Measurements from ENCODE around the gene POLD1.
A peak's percentile ranks its signal among the peaks of the same experiment; 100 is the strongest.
"Not testable (repeated sequence)": the region's sequence is repeated elsewhere in the genome, so short reads cannot be mapped to it uniquely, and the experiment has no call there.

The POLD1 gene

DNA sequence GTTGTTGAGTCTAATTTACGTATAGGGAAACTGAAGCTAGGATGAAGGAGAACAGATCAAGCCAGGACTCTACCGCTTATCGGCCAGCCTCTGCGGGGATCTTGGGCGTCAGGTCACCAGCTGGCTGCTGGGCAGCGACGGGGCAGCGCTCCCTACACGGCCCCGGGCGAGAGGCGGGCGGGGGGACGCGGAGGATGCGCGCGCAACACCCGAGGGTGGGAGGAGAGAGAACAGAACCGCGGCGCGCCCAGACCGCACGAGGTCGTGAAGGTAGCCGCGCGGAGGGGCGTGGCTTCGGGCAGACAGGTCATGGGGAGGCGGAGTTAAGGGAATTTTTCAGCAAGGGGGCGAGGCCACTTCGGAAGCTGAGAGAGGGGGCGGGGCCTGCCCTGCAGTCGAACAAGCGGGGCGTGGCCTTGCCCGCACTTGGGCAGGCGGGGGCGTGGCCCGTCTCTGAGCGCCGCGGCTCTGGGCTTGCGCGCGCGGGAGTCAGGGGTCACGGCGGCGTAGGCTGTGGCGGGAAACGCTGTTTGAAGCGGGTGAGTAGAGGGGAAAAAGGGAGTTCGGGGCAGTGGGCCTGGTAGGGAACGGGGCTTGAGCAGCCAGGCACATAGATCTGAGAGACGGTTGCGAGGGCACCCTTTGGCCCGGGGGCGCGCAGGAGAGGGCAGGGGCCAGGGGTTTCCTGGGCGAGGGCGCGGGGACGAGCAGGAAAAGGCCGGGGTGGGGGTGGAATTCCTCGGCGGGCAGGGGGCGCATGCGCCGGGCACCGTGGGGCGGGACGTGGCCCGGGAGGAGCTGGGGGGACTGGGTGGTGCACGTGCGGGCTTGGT lies at the start of gene POLD1:
Gene POLD1 (plus strand): TSS at position 496 of the 833 bp plus-strand sequence. CDS start 14,505 bp downstream, outside the sequence.
- peak; percentile 96 to 99 (median 98) for DNase-seq (ENCODE audit: low read depth in 4 of 4, low spot score in 1 of 4)

DNA sequence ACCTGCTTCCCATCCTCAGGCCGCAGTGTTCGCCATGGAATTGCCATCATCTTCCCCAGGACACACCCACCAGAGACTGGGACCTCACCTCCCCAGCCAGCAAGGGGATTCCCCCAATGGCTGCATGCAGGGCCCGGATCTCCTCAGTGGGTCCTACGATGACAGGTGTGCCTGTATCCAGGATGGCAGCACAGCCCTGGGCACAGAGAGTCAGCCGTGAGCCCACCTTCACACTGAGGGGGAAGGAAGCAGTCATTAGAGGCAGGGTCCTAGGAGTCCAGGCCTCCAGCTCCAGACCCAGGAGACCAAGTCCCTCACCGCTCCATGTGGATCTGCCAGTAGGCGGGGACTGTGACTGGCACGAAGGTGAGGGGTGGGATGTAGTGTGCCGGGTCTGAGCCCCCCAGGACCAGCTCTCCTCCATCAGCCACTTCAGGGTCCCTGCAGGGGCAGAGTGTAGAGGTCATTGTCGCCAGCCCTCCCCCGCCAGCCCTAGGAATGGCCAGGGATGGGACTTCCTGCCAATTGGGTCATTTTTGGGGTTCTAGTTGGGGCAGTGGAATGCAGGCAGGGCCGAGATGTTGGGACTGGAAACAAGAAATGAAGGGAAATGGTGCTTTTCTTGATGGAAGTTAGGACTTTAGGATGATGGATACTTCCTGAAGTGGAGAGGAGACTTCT lies 49.3 kb upstream of the POLD1 start:
- no peak for DNase-seq (ENCODE audit: low read depth in 4 of 4, low spot score in 1 of 4)

DNA sequence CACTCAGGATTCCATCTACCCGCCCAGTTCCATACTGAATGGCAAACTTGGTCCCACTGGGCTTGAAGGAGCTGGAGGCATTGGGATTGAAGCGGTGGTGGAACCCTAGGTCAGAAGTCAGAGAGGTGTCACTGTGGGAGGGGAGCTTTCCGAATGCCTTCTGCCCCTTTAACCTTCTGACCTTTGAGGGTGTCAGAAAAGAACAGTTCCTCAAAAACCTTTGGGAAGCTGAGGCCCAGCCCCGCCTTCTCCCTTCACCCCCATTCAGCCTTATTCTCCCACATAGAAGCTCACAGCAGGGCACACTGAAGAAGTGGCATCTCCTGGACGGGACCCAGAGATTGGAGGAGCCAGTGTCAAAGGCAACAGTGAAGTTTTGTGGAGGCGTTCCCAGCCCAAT lies 47.1 kb upstream of the POLD1 start:
- not testable (repeated sequence) for DNase-seq (ENCODE audit: low read depth in 4 of 4, low spot score in 1 of 4)

DNA sequence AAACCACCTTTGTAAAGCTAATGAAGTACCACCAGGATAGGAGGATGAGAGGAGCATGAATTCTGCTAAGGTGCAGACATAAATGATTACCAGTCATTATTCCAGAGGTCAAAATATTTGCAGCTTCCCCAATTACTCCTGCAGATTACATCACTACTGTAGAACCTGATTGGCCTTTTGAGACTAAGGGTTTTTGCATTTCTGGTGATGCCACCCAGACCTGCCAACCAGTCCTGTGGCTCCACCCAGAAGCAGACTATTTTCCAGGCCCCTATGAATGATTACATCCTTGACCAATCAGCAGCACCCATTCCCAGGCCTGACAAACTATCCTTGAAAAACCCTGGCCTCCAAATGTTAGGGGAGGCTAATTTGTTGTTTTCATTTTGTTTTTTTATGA lies 43.8 kb upstream of the POLD1 start:
- no peak for DNase-seq (ENCODE audit: low read depth in 4 of 4, low spot score in 1 of 4)

DNA sequence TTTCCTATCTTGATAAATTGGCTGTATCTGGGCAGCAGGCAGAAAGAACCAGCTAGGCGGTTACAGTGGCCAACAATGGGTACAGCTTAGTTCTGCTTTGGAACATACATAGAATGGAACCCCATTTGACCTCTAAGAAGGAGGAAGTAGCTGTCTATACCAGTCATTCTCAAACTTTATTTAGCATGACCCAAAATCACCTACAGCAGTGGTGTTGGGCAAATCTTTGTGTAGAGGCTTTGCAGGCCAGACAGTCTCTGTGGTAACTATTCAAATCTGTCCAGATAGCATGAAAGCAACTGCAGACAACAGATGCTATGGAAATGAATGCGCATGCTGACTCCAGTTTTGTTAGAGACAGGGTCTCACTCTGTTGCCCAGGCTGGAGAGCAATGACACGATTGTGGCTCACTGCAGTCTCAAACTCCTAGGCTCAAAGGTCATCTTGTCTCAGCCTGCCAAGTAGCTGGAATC lies 43.0 kb upstream of the POLD1 start:
- DNase-seq (ENCODE audit: low read depth in 4 of 4, low spot score in 1 of 4), result no peak

DNA sequence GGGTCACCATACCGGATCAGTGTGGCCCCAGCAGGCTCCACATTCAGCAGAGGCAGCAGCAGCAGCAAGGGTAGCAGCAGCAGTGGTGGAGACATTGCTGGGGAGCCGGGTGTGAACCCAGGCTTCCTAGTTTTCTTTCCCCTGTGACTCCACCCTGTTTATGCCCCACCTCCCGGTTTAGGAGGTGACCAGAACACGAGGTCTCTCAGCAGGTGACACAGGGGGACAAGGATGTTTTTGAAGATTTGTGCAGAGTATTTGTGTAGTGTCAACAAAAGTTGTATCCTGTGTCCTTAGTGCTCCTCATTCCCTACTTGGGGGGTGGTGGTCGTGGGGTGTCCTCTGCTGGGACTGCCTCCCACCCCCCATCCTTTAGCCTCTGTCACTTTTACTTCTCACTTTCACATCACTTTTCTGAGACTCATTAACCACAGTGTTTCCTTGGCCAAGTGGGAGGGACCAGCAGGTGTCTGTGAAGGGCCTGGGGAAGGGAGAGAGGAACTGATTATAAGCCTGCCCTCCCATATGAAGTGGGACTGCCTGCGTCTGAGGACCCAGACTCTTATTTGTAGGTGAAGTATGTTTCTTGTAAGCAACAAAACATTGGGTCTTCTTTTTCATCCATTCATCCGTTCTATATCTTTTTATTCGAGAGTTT lies 39.4 kb upstream of the POLD1 start:
- no peak for DNase-seq (ENCODE audit: low read depth in 4 of 4, low spot score in 1 of 4)

DNA sequence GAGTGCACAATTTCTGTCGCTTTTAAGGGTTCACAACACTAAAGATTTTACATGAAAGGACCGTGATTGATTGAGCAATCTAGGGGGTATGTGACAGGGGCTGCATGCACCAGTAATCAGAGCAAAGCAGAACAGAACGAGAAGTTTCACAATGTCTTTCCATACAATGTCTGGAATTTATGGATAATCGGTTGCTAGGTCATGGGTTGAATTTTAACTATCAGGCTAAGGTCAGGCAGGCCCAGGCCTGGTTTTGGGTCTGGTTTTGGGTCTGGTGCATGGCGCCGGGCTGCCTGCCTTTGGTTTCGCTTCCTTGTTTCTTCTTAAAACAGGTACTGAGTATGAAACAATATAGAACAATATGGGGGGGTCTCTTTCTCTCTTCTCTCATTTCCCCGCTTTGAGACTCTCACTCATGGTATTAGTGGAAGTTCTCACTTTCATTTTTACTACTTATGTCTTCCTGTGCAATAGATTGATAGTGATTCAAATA lies 37.0 kb upstream of the POLD1 start:
- not testable (repeated sequence) for DNase-seq (ENCODE audit: low read depth in 4 of 4, low spot score in 1 of 4)

DNA sequence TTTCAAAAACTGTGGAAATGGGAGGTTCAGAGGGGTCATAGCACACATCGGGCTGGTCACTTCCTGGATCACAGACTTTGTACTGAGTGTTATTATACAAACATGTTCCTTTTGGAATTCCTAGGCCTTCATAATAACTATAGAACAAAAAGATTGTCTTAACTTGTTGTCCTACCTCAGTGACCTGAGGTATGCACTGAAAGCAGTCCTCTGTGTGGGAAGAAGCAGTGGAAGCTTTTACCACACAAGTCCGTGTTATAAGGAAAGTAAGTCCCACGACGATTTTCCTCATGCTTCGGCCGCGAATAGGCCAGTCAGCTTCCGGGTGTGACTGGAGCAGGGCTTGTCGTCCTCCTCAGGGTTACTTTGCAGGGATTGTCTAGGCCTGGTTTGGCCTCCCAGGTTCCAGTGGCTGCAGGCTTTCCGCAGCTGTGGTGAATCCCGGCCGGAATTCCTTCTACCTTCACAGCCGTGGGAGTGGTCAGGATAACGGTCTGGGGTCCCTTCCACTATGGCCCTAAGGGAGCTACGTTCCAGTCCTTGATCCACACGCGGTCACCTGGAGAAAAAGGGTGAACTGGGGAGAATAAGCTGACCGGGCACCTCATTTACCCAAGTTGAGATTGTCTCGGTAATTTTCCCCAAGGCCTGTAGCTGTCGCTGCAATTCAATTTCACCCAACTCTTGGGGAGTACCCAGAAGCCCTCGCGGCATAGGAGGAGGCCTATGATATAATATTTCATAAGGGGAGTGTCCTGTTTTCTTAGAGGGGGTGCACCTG lies 34.7 kb upstream of the POLD1 start:
- no peak for DNase-seq (ENCODE audit: low read depth in 4 of 4, low spot score in 1 of 4)

DNA sequence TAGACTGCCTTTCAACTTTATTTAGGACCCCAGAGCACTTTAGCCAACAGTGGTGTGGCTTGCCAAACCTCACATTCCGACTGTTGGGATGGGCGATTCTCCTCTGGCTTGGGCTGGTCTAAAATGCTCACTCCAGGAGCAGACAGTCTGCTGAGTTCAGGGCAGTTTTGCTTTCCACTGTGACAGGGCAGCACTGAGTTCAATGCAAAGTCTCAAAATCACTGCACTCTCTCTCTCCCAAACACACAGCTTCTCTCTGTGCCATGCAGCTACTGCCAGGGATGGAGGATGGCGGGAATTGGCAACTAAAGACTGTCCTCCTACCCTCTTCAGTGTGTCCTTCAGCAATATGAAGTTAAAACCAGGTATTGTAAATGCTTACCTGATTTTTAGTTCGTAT lies 31.9 kb upstream of the POLD1 start:
- DNase-seq (ENCODE audit: low read depth in 4 of 4, low spot score in 1 of 4), result no peak

DNA sequence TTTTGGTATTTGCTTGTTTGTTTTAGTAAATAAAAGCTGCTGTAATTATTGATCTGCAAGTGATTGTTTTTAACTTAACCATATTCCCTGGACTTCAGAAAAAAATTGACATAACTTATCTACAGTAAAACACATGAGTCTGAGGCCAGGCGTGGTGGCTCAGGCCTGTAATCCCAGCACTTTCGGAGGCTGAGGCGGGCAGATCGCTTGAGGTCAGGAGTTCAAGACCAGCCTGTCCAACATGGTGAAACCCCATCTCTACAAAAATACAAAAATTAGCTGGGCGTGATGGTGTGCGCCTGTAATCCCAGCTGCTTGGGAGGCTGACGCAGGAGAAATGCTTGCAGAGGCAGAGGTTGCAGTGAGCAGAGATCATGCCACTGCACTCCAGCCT lies 30.7 kb upstream of the POLD1 start:
- DNase-seq (ENCODE audit: low read depth in 4 of 4, low spot score in 1 of 4), result not testable (repeated sequence)

DNA sequence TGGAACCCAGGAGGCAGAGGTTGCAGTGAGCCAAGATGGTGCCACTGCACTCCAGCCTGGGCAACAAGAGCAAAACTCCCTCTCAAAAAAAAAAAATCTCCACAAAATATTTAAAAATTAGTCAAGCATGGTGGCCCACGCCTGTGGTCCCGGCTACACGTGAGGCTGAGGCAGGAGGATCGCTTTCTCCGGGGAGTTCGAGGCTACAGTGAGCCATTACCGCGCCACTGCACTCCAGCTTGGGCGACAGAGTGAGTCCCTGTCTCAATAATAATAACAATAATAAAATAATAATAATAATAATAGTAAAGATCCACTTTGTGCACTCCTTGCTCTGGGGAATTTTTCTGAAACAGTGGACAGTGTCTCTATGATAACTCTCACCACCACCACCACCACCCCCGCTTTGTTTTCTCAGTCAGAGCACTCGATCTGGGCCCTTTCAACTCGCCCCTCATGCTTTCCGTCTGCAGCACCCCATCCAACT lies 27.4 kb upstream of the POLD1 start:
- no peak for DNase-seq (ENCODE audit: low read depth in 4 of 4, low spot score in 1 of 4)

DNA sequence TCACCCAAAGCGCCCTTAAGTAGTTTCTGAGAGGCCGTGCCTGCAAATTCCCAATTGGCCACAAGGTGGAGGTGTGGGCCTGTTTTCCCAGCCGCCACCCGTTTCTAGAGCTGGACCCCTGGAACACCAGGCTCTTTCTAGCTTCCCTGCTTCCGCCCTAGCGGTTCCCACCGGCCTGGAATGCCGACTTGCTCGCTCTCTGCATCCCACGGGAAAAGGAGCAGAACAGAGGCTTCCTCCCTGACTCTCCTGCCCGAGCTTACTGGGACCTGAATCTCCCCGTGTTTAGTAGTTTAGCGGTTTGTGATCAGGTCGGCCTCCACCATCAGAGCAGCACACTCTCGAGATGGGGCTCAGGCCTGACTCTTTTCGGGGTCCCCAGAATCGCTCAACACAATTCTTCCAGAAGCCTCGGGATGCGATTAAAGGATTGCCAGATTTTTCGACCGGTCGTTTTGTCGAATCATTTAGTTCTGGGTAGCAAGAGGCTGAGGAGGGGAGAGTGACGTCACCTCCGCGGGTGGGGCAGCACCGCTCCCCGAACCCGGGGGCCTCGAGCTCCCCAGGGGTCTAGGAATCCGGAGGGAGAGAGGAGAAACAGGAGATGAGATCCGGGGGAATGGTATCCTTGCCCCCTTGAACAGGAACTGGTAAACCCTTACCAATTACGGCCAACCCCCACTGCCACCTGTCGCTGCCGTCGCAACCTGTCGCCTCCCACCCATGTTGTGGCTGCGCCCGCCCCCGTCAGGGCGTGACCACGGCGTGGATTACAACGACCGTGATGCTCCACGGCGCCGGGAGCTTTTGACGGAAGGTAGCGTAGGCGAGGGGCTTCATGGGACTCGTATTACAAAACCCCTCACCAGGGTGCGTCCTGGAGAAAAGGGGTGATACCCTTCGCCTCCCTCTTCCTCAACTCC lies 26.7 kb upstream of the POLD1 start:
- peak; percentile 59 to 83 (median 74) for DNase-seq (ENCODE audit: low read depth in 4 of 4, low spot score in 1 of 4)

DNA sequence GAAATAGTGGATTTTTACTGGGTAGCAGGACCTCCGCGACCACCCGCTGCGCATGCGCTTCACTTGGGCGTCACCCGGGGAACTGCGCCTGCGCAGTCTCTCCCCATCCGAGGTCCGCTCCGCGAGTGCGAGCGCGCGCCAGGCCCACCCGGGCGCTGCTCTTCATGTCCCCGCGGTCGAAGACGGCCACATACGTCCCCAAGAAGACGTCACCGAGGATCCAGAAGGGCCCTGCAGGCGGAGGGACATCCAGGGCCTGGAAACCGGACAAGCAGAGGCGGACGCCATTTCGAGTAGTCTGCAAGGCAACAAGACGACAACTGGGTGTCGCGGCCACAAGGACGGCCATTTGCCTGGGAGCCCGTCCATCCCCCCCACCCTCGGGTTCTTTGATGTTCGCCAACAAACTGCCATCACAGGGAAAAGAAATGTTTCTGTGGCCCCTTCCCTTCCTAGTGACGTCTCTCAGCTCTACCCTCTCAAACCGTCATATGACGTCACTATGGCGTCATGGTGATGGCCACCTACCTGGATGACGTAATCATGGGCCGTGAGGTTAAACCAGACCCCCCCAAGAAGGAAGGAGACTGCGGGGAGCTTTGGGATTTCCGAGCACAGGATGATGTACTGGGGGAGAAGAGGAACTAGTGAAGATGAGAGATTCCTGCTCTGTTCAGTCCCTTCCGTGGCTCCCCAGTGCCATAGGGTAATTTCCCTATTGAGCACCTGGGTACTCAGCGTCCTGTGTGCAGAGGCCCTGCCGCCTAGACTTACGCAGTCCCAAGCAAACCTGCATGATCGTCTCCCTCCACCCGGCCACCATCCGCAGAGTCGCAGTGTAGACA lies 25.4 kb upstream of the POLD1 start:
- DNase-seq (ENCODE audit: low read depth in 4 of 4, low spot score in 1 of 4), result peak in 3 of 4 experiments; percentile 57 to 67 (median 62)

DNA sequence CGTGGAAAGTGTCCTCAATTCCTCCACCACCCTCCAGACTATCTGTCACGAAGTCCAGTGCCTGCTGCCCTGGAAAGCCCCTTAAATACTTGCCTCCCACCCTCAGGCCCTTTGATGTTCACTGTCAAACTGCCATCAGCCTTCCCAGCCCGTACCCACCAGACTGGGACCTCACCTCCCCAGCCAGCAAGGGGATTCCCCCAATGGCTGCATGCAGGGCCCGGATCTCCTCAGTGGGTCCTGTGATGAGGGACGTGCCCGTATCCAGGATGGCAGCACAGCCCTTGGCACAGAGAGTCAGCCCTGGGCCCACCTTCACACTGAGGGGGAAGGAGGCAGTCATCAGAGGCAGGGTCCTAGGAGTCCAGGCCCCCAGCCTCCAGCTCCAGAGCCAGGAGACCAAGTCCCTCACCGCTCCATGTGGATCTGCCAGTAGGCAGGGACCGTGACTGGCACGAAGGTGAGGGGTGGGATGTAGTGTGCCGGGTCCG lies 24.8 kb upstream of the POLD1 start:
- DNase-seq (ENCODE audit: low read depth in 4 of 4, low spot score in 1 of 4), result no peak

DNA sequence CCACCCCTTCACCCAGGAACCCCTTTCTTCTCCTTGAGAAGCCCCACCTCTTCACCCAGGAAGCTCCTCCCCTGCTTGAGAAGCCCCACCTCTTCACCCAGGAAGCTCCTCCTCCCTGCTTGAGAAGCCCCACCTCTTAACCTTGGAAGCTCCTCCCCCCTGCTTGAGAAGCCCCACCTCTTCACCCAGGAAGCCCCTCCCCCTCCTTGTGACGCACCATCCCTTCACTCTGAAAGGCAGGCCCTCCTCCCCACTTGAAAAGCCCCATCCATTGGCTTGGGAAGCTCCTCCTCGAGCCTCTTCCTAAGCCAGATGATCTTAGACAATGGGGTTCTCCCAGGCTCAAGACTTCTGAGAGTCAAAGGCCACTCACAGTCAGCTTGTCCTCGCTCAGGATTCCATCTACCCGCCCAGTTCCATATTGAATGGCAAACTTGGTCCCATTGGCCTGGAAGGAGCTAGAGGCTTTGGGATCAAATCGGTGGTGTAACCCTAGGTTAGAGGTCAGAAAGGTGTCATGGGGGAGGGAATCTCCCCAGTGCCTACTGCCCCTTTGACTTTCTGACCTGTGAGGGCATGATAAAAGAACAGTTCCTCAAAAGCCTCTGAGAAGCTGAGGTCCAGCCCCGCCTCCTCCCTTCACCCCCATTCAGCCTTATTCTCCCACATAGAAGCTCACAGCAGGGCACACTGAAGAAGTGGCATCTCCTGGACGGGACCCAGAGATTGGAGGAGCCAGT lies 22.7 kb upstream of the POLD1 start:
- no peak for DNase-seq (ENCODE audit: low read depth in 4 of 4, low spot score in 1 of 4)

DNA sequence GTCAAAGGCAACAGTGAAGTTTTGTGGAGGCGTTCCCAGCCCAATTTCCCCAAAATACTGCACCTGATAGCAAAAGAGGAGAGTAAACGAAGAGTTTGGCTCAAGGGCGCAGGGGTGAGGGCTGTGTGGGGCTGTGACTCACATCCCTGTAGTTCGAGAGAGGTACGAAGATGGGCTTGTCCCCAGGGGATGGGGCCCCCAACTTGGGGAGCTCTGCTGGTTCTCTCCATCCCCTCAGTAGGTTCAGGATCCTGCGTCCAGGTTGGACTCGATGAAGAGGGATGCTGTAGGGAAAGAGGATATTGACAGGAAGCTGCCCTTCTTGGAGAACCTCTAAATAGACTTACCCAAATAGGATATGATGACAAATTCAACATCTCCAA lies 22.1 kb upstream of the POLD1 start:
- DNase-seq (ENCODE audit: low read depth in 4 of 4, low spot score in 1 of 4), result no peak

DNA sequence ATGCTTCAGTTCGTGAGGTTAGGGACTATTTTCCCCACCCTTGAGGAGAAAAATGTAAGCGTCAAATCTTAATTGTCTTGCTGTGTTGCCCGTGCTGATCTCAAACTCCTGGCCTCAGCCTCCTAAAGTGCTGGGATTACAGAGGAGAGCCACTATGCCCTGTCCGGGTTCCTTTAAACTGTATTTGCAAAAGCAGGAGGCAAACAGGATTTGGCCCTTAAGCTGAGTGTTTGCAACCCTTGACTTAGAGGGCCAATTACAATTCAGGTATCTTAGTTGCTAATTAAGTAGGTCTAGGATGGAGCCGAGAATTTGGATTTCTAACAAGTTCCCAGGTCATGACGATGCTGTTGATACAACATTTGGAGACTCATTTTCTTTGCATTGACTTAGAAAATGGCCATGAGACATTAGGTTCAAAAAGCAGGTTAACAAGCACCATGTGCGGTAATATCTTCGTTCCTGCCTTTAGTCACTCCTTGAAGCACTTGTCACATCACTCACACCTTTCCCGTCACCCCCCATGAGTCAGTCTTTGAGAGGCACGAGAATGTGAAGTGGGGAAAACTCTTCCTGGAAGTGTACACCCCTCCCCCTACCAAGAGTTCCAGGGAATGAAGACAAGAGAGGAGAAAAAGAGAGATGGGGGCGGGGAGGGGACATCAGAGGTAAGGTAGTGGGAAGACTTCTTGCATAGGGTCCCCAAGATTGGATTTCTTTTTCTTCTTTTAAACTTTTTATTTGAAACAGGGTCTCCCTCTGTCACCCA lies 21.3 kb upstream of the POLD1 start:
- DNase-seq (ENCODE audit: low read depth in 4 of 4, low spot score in 1 of 4), result peak in 1 of 4 experiments; percentile 55

Data from stimulated activated CD4-positive, alpha-beta T cell treated with anti-CD3 and anti-CD28 coated beads, Interleukin-1b, Interleukin-23, amount 100 ng/mL, for 24 hours (primary cell).